GM19324 (cell line): ENCODE measurements around the gene NKAP.
"Not testable (repeated sequence)": the region's sequence is repeated elsewhere in the genome, so short reads cannot be mapped to it uniquely, and the experiment has no call there.

Source experiments
- ATAC-seq: cut with Tn5 transposase; IDR thresholded peaks from one replicate; pipeline ENCODE4 v1.9.1; 2021; ENCODE audit warnings: mild to moderate bottlenecking, moderate library complexity; ENCODE audit not compliant: unreplicated experiment, low FRiP score

NKAP gene

GRCh38 chrX:119943185-119943988 lies at the start of gene NKAP:
NKAP (minus strand) TSS chrX:119943751; CDS start chrX:119943605, 146 bp downstream.
- ATAC-seq, result peak; percentile 72

- ATAC-seq, result no peak
Observed at GRCh38 chrX:119991005-119991787, 47.6 kb upstream of the NKAP start.

- no peak for ATAC-seq
Observed at GRCh38 chrX:119990556-119991004, 47.0 kb upstream of the NKAP start.

- ATAC-seq, result no peak
Observed at GRCh38 chrX:119989905-119990555, 46.5 kb upstream of the NKAP start.

GRCh38 chrX:119986203-119986602 lies 42.7 kb upstream of the NKAP start:
- ATAC-seq, result no peak

GRCh38 chrX:119984652-119985051 lies 41.1 kb upstream of the NKAP start:
- no peak for ATAC-seq

- ATAC-seq, result no peak
Observed at GRCh38 chrX:119983494-119983893, 39.9 kb upstream of the NKAP start.

GRCh38 chrX:119982145-119982544 lies 38.6 kb upstream of the NKAP start:
- no peak for ATAC-seq

GRCh38 chrX:119981286-119982070 lies 37.9 kb upstream of the NKAP start:
- no peak for ATAC-seq

GRCh38 chrX:119977172-119977571 lies 33.6 kb upstream of the NKAP start:
- ATAC-seq, result not testable (repeated sequence)

- no peak for ATAC-seq
Observed at GRCh38 chrX:119971184-119971583, 27.6 kb upstream of the NKAP start.

- ATAC-seq, result no peak
Observed at GRCh38 chrX:119970574-119970973, 27.0 kb upstream of the NKAP start.

- not testable (repeated sequence) for ATAC-seq
Observed at GRCh38 chrX:119966837-119967236, 23.3 kb upstream of the NKAP start.

- ATAC-seq, result no peak
Observed at GRCh38 chrX:119960625-119961024, 17.1 kb upstream of the NKAP start.

- ATAC-seq, result not testable (repeated sequence)
Observed at GRCh38 chrX:119955807-119956570, 12.4 kb upstream of the NKAP start.

GRCh38 chrX:119954374-119954773 lies 10.8 kb upstream of the NKAP start:
- ATAC-seq, result no peak

GRCh38 chrX:119948381-119948780 lies 4.8 kb upstream of the NKAP start:
- no peak for ATAC-seq

GRCh38 chrX:119945481-119945880 lies 1.9 kb upstream of the NKAP start:
- ATAC-seq, result no peak

- no peak for ATAC-seq
Observed at GRCh38 chrX:119942831-119943184, 743 bp downstream of the NKAP start.
